ENCODE measurements around the gene C1orf50. TPM values are rescaled to one million over a fixed set of nuclear protein-coding genes. Genes with fewer than 3 reads are reported as not detected.
A peak's percentile ranks its signal among the peaks of the same experiment; 100 is the strongest.

C1orf50 gene
- total RNA-seq, 1 experiment from 2014 or later, result 7.7 TPM

DNA sequence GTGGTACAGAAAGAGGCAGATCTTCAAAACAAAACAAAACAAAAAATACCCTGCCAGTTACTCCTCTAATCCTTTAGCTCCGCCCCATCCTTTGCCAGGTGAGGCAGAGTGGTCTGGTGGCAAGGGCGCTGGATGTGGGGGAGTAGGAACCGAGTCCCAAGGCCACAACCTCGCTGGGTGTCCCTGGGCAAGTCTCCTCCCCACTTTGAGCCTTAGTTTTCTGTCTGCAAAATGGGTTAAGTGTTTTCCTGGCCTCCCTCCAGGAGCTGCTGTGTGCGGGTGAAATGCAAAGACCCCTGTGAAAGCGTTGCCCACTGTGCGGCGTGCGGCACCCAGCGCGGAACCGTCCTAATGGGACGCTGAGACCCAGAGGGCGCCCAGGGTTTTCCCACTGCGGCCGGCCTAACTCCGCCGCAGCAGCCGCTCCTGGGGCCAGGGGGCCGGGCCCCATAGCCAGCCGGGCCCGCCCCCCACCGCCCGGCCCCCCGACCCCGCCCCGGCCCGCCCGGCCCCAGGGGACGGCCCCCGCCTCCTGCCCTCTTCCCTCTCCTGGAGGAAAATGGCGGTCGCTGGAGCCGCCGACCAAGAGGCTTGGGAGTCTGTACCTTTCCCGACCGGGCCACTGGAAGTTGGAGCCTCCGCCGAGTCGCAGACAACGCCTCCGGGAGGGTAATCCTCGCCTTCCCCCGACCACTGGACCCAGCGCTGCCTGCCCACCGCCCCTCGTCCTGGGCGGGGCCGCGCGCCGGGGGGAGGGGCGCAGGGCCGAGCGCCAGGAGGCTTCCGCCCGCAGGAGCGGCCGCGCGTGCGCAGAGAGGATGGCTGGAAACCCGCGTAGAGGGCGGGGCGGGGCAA lies 49.8 kb downstream of the C1orf50 start, which contains the start of the genes ERMAP and SVBP:
Gene ERMAP, plus strand, starts transcription at position 538 of the 855 bp plus-strand sequence. CDS start 13,327 bp downstream, outside the sequence.
Gene SVBP, minus strand, starts transcription at position 813 of the 855 bp plus-strand sequence. CDS start 853 bp downstream, outside the sequence.
- no peaks in the 10 kb centered on the region for H3K27me3 Mint-ChIP-seq (ENCODE audit: unreplicated experiment)
- peak within 1 kb of the TSS; percentile 14 for H3K27ac Mint-ChIP-seq (ENCODE audit: unreplicated experiment)
- H3K9me3 Mint-ChIP-seq (ENCODE audit: low read depth, unreplicated experiment), result no peaks in the 10 kb centered on the region
- BruUV-seq (replicated peaks), result no TSS peak
- peak within 1 kb of the TSS; percentile 84 for H3K4me3 Mint-ChIP-seq (ENCODE audit: low read depth, unreplicated experiment)
- CTCF ChIA-PET, result interaction anchor here (1.0 to 1.6 kb wide), 5 partner anchors 9 to 257 kb away, joined by 3 to 7 read pairs (median 3); partner anchors contain the start of genes C1orf50, P3H1 and ZNF691
- intact Hi-C loops (cut with micrococcal nuclease; ENCODE audit: unreplicated experiment), result no loop called here
- peaks cover 14% of the 10 kb centered on the region for H3K36me3 Mint-ChIP-seq (ENCODE audit: insufficient read depth, unreplicated experiment)
- peak; percentile 94 for DNase-seq
- H3K4me1 Mint-ChIP-seq (ENCODE audit: low read depth, unreplicated experiment), result peaks cover 11% of the 10 kb centered on the region
- TF ChIP-seq, protein P1, sequence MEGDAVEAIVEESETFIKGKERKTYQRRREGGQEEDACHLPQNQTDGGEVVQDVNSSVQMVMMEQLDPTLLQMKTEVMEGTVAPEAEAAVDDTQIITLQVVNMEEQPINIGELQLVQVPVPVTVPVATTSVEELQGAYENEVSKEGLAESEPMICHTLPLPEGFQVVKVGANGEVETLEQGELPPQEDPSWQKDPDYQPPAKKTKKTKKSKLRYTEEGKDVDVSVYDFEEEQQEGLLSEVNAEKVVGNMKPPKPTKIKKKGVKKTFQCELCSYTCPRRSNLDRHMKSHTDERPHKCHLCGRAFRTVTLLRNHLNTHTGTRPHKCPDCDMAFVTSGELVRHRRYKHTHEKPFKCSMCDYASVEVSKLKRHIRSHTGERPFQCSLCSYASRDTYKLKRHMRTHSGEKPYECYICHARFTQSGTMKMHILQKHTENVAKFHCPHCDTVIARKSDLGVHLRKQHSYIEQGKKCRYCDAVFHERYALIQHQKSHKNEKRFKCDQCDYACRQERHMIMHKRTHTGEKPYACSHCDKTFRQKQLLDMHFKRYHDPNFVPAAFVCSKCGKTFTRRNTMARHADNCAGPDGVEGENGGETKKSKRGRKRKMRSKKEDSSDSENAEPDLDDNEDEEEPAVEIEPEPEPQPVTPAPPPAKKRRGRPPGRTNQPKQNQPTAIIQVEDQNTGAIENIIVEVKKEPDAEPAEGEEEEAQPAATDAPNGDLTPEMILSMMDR (IDR thresholded peaks at IDR 0.05; ENCODE audit: unreplicated experiment), result no peak

DNA sequence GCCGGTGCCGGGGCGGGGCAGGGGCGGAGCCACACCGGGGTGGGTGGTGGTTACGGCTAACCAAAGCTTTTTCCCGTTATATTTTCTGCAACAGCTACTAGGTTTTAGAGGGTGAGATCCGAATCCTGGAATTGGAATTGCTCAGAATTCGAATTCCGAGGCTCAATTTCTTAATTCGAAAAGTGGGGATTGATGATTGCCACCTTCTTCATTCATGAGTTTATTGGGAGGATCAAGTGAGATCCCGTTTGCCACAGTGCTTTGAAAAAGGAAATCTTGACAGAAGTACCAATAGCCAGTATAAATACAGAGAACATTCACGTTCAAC lies 50.4 kb downstream of the C1orf50 start:
- DNase-seq, result no peak
- Mint-ChIP-seq H3K27ac (ENCODE audit: unreplicated experiment) (no peak overlapping the region), H3K36me3 (ENCODE audit: insufficient read depth, unreplicated experiment) (peaks cover 14% of the 10 kb centered on the region), H3K4me1 (ENCODE audit: low read depth, unreplicated experiment) (peaks cover 11% of the 10 kb centered on the region), H3K4me3 (ENCODE audit: low read depth, unreplicated experiment) (peak overlapping the region; percentile 84), H3K27me3 (ENCODE audit: unreplicated experiment) (no peaks in the 10 kb centered on the region), H3K9me3 (ENCODE audit: low read depth, unreplicated experiment) (no peaks in the 10 kb centered on the region)
- TF ChIP-seq, protein P1 (IDR thresholded peaks at IDR 0.05; ENCODE audit: unreplicated experiment), result no peak
- intact Hi-C loops (cut with micrococcal nuclease; ENCODE audit: unreplicated experiment), result no loop called here
- no TSS peak for BruUV-seq (replicated peaks)
- CTCF ChIA-PET, result interaction anchor here (1.0 to 1.6 kb wide), 2 partner anchors 29 to 256 kb away, joined by 3 to 7 read pairs; partner anchors contain the start of gene ZNF691

DNA sequence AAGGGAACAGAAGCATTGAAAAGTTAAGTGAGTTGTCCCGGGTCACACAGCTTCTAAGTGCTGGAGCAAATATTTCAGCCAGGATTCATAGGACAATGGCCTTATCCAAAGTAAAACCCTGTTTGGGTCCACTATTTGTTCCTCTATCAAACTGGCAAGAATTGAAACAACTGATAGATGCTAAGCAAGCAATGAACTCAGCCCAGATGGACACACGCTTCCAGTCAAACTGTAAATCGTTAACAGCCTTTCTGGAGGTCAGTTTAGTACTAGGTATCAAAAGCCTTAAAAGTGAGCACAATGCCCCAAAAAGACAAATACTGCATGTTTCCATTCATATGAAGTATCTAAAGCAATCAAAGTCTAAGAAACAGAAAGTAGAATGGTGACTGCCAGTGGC lies 50.9 kb downstream of the C1orf50 start:
- Mint-ChIP-seq H3K4me3 (ENCODE audit: low read depth, unreplicated experiment) (peak overlapping the region; percentile 84), H3K27ac (ENCODE audit: unreplicated experiment) (no peak overlapping the region), H3K36me3 (ENCODE audit: insufficient read depth, unreplicated experiment) (peaks cover 14% of the 10 kb centered on the region), H3K4me1 (ENCODE audit: low read depth, unreplicated experiment) (peaks cover 11% of the 10 kb centered on the region), H3K9me3 (ENCODE audit: low read depth, unreplicated experiment) (no peaks in the 10 kb centered on the region), H3K27me3 (ENCODE audit: unreplicated experiment) (no peaks in the 10 kb centered on the region)
- TF ChIP-seq, protein P1 (IDR thresholded peaks at IDR 0.05; ENCODE audit: unreplicated experiment), result no peak
- DNase-seq, result no peak
- intact Hi-C loops (cut with micrococcal nuclease; ENCODE audit: unreplicated experiment), result no loop called here
- CTCF ChIA-PET, result interaction anchor here (1.0 to 1.6 kb wide), 2 partner anchors 28 to 256 kb away, joined by 3 to 7 read pairs; partner anchors contain the start of gene ZNF691
- BruUV-seq (replicated peaks), result TSS peak; percentile 69

DNA sequence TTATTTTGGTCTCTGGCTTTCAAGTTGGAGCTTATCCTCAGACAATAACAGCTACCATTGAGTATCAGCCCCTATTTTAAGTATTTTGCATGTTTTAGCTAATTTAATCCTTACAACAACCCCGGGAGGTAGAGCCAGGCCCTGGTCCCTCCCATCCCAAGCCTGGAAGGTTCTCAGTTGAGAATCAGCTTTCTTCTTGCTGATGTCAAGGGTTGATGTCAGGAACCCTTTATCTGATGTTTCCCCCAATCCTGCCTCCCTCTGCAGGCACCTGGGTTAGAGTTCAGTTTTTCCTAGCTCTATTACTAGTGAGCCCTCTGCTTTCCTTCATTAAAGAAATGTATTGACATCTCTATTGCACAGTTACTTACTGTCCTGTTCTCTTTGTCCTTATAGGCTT lies 53.8 kb downstream of the C1orf50 start:
- CTCF ChIA-PET, result interaction anchor here (1.3 kb wide), 1 partner anchor 26 kb away, joined by 3 read pairs; the partner anchor contains the start of gene ZNF691
- Mint-ChIP-seq H3K4me1 (ENCODE audit: low read depth, unreplicated experiment) (peaks cover 9% of the 10 kb centered on the region), H3K36me3 (ENCODE audit: insufficient read depth, unreplicated experiment) (peaks cover 14% of the 10 kb centered on the region), H3K27ac (ENCODE audit: unreplicated experiment) (no peak overlapping the region), H3K9me3 (ENCODE audit: low read depth, unreplicated experiment) (no peaks in the 10 kb centered on the region), H3K4me3 (ENCODE audit: low read depth, unreplicated experiment) (no peak overlapping the region), H3K27me3 (ENCODE audit: unreplicated experiment) (no peaks in the 10 kb centered on the region)
- BruUV-seq (replicated peaks), result no TSS peak
- DNase-seq, result no peak
- TF ChIP-seq, protein P1 (IDR thresholded peaks at IDR 0.05; ENCODE audit: unreplicated experiment), result no peak
- intact Hi-C loops (cut with micrococcal nuclease; ENCODE audit: unreplicated experiment), result no loop called here
